GM19452 (cell line): Measurements from ENCODE around the gene C2orf72.
"Not testable (repeated sequence)": the region's sequence is repeated elsewhere in the genome, so short reads cannot be mapped to it uniquely, and the experiment has no call there.

Experiments
- ATAC-seq: cut with Tn5 transposase; IDR thresholded peaks from one replicate; pipeline ENCODE4 v1.9.1; 2021; ENCODE audit not compliant: unreplicated experiment

Gene C2orf72

DNA sequence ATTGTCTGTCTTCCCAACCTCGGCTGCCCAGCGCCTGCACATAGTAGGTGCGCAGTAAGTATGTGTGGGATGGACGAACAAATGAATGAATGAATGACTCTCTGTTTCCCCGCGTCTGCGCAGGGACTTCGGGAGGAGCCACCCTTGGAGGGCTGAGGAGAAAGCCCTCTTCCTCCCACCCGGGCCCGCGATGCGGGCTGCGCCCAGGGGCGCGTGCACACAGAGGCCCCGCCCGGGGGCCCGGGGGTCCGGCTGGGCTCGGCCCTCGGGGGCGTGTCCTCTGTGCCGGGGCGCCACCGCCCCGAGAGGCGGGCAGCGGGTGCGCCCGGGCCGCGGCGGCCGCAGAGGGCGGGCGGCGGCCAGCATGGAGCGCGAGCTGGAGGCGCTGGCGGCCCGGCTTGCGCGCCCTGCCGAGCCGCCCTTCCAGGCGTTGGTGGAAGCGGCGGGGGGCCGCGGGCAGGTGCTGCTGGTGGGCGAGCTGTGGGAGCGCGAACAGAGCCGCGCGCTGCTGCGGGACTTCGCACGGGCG, at the start of gene C2orf72:
C2orf72 (plus strand) TSS at position 322 of the 529 bp plus-strand sequence; CDS start at position 365, 43 bp downstream.
- ATAC-seq: no peak

- no peak for ATAC-seq
Observed at GRCh38 chr2:230989731-230990130, 47.6 kb upstream of the C2orf72 start.

GRCh38 chr2:230990131-230990898, 47.0 kb upstream of the C2orf72 start:
- no peak for ATAC-seq

- ATAC-seq: no peak
Observed at GRCh38 chr2:230990899-230991150, 46.5 kb upstream of the C2orf72 start.

- ATAC-seq: no peak
Observed at GRCh38 chr2:230991598-230991997, 45.7 kb upstream of the C2orf72 start.

- no peak for ATAC-seq
Observed at GRCh38 chr2:230995821-230996220, 41.5 kb upstream of the C2orf72 start, which contains the start of gene SPATA3. Gene SPATA3, plus strand, starts transcription at chr2:230996121. Its CDS starts 113 bp downstream, at chr2:230996234.

DNA sequence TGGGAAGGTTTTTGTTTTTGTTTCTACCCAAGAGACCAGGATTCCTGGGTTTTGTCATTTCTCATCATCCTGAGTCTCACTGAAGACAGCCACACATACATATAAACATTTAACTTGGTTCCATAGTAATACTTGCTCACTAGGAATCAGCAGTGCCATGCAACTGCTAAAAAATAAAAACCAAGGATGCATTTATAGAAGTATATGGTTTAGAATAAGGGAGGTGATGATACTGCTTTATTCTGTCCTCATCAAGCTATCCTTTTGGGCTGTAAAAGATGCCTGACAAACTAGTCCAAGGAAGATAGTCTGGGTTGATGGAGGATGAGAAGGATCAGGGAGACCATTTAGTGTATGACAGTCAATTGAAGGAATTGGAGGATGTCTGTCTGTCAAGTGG, 40.7 kb upstream of the C2orf72 start:
- ATAC-seq: no peak

DNA sequence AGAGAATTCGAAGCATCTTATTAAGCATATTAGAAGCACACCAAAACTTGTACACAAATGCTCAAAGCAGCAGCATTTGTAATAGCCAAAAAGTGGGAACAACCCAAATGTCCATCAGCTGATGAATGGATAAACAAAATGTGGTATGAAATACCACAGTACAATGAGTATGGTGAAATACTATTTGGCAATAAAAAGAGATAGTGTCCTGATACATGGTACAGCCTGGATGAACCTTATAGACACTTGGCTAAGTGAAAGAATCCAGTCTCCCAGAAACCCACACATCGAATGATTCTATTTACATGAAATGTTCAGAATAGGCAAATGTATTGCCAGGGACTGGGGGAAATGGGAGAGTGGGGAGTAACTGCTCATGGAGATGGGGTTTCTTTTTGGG, 38.4 kb upstream of the C2orf72 start:
- no peak for ATAC-seq

DNA sequence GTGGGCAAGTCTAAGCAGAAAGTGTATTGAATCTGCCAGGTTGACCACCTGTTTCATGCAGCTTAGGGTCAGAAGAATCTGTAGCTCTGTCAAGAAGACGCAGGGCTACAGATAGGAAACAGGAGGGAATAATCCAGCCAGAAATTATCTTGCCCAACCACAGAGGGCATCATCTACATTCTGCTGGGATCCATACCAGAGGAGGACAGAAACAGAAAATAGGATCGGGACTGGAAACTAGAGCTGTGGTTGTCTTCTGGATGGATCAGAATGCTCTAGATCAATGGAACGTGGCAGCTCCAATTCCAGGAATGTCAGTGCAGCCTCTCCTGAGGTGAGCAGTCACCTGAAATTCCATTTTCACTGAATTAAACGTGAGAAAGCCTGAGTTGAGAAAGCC, 37.8 kb upstream of the C2orf72 start:
- no peak for ATAC-seq

- no peak for ATAC-seq
Observed at GRCh38 chr2:231000211-231000904, 37.0 kb upstream of the C2orf72 start.

DNA sequence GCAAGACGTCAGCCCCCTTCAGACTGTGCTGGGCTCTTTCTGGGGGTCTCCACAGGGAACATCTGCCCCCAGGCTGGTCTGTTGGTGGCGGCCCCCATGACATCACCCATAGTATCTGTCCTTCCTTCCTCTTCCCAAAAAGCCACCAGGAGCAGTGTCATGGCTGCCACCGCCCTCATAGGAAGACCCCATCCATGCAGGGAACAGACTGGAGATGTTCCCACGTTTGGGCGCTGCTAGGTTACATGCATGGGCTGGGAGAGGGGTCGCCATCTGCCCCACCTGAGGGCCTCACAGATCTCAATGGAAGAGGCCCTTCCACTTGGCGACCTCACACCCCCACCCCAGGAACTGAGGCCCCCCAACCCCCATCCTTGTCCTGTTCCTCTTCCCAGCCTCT, 36.3 kb upstream of the C2orf72 start:
- ATAC-seq: no peak

DNA sequence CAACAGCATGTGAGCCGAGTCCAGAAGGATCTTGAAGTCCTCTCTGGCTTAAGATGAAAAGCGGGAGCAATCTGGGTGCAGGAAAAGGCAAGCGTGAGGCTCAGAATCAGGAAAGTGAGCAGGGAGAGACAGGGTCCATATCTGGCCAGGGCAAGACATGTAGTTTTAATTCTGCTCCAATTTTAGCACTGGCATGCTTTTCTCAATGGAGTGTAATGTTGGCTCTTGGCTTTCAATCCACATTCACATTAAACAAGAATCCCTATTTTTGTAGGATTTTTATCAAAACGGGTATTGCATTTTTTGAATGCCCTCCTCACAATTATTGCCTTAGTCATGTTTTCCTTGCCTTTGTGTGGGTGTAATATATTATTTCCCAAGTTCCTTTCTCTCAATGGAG, 35.4 kb upstream of the C2orf72 start:
- no peak for ATAC-seq

DNA sequence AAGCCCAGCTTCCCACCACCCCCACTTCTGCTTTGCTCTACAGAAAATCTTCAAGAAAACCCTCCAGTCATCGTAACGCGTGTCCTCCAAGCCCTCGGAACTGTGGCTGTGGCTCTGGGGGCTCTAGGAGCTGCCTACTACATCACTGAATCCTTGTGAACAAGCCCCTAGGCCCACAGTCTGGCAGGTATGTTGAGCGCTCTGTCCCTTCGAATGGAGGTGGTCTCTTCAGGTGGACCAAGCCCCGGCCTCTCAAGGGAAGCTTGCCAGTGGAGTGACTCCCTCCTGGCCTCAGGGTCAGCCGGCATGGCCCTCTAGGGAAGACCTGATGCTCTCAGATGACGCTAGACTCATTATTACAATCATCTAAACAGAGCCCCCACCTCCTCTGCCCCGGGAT, 34.7 kb upstream of the C2orf72 start:
- ATAC-seq: no peak

- ATAC-seq: no peak
Observed at GRCh38 chr2:231003186-231003585, 34.1 kb upstream of the C2orf72 start.

GRCh38 chr2:231004930-231005329, 32.4 kb upstream of the C2orf72 start:
- ATAC-seq: not testable (repeated sequence)

GRCh38 chr2:231007286-231008098, 29.8 kb upstream of the C2orf72 start:
- no peak for ATAC-seq

GRCh38 chr2:231008131-231008530, 29.2 kb upstream of the C2orf72 start:
- no peak for ATAC-seq

DNA sequence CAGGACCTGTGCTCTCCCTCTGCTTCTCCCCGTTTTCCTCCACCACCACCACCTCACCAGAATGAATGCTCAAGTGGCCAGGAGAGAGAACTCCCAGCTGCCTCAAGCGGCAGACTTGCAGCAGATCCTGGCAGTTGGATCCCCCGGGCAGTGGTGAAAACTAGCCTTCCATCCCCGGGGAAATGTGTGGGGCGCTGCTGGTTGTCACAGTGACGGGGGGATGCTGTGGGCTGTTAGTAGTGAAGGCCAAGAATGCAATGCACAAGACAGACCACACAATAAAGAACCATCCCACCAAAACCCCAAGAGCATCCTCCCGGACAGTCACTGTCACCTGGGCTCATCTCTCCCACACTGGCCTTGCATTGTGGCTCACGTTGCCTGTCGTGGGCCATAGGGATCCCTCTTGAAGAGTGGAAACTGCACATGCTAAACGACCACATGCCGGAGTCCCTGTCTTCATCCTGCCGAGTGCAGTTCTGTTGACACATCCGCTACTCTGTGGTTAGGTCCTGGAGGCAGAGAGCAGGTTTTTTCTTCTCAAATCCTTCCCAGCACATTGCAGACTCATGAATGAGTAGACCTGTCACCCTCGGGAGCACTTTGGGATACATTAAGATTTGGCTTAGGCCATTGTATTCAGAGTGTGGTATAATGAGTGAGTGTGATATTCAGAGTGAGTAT, 27.9 kb upstream of the C2orf72 start:
- ATAC-seq: no peak

DNA sequence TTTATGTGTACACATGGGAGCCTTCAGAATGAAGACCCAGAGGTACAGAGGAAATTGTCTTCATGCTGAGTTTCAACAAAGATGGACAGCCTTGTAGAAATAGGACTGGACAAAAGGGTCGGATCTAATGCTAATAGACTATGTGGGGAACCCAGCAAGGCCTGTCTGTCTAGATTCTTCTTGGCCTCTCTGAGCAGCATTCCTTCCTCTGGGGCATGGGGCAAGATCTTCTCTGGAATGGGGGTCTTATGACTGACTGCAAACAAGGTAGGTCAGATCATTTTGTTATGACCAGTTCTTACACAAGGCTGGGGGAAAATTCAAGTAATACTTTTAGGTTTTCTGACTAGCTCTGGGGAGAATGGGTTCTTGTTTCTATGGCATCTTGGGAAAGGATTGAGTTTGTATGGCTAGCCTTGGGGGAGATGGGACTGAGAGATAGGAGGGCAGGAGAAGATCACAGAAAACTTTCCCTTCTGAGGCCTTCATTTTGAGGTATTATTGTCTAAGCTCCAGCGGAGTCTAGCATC, 27.1 kb upstream of the C2orf72 start:
- no peak for ATAC-seq

DNA sequence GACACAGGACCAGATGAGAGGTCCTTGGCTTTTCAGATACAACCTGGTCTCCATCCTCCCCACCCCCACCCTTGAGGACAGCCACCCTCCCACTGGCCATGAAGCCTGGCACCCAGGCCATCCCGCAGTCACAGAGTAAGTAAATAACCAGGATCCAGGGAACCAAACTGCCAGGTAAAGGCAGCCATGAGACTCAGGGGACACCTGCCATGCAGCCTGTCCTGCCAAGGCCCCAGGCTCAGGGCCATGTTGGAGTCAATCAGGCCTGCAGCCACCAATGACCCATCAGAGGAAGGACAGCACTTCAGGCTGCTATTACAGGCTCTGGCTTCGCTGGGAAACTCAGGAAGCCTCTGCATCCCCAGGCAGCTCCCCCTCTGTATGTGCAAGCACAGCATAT, 25.8 kb upstream of the C2orf72 start:
- ATAC-seq: no peak

DNA sequence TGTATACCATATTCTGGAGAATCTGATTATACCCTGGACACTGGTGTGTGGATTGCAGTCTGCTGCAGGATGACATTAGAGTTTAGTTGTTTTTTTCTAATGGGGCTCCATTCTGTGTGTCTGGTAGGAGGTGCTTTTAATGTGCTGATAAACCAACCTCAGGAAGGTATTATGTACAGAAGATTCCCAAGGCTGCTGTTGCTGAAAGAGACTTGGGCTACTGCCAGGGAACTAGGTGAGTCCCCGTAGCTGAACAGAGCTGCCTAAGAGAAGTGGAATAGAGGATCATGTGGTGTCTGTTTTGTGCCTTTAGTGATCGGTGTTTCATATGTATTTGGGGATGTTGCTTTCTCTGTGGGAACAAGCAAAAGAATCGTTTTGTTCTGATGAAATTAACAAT, 24.9 kb upstream of the C2orf72 start:
- no peak for ATAC-seq
